ENCODE measurements around the gene THSD4. TPM values are rescaled to one million over a fixed set of nuclear protein-coding genes. Genes with fewer than 3 reads are reported as not detected.
"Not testable (repeated sequence)": the region's sequence is repeated elsewhere in the genome, so short reads cannot be mapped to it uniquely, and the experiment has no call there.

The THSD4 gene
- total RNA-seq, 1 donor from 2014 or later, result 2.5 TPM

DNA sequence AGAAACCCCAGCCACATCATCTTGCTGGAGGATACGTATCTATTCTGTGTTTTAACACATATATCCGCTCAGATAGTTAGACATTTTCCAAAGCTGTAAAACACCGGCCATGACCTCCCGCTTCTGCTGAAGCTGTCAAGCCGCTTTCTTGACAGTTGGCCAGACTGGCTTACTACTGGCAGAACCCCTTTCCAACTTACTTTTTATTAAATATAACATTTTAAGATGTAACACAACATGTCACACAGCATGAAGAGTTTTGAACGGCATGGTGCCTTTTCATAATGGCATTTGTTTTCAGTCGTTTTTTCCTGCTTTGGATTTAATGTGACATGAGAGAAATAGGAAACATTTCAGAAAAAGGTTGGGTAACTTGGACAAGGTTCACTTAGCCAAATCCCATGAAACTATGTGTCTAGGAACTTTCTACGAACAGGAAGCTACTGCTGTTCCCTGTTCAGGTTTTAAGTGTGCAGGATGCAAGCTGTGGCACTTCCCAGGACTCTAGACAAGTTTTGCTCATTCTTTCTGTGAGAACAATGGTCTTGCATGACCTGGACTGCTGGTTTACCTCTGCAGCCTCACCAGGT, 281.4 kb downstream of the THSD4 start:
- Histone ChIP-seq H3K4me2 (ENCODE audit: low read length) (no peak overlapping the region), H3K4me1 (ENCODE audit: insufficient read depth, low read length) (no peaks in the 10 kb centered on the region), H3K4me3 (ENCODE audit: insufficient read depth, low read depth, low read length) (no peak overlapping the region), H3K79me2 (ENCODE audit: insufficient read depth, low read length) (no peaks in the 10 kb centered on the region), H4K20me1 (ENCODE audit: insufficient read depth, low read length) (no peaks in the 10 kb centered on the region), H2AFZ (ENCODE audit: low read depth, low read length) (no peak overlapping the region), H3K27ac (ENCODE audit: low read depth, low read length) (no peak overlapping the region), H3K9ac (ENCODE audit: low read length) (no peak overlapping the region), H3K36me3 (ENCODE audit: insufficient read depth, low read length) (no peaks in the 10 kb centered on the region), H3K27me3 (ENCODE audit: insufficient read depth, low read length) (no peaks in the 10 kb centered on the region), H3K9me3 (ENCODE audit: insufficient read depth, low read depth, low read length) (peaks cover 5% of the 10 kb centered on the region)
- FAIRE-seq (no peak), DNase-seq (ENCODE audit: low read depth) (no peak)
- Mint-ChIP-seq H3K9me3 (ENCODE audit: unreplicated experiment) (peaks cover 3% of the 10 kb centered on the region), H3K4me1 (ENCODE audit: low read depth, unreplicated experiment) (no peaks in the 10 kb centered on the region), H3K27ac (ENCODE audit: unreplicated experiment) (no peak overlapping the region), H3K4me3 (ENCODE audit: unreplicated experiment) (no peak overlapping the region), H3K36me3 (ENCODE audit: low read depth, unreplicated experiment) (no peaks in the 10 kb centered on the region), H3K27me3 (ENCODE audit: low read depth, unreplicated experiment) (peaks cover 18% of the 10 kb centered on the region)
- no peak for TF ChIP-seq EZH2 (IDR thresholded peaks at IDR 0.05; ENCODE audit: insufficient read depth, low read length)
- TF ChIP-seq CTCF (IDR thresholded peaks at IDR 0.05; ENCODE audit: insufficient read depth, low read depth, low read length), result no peak

DNA sequence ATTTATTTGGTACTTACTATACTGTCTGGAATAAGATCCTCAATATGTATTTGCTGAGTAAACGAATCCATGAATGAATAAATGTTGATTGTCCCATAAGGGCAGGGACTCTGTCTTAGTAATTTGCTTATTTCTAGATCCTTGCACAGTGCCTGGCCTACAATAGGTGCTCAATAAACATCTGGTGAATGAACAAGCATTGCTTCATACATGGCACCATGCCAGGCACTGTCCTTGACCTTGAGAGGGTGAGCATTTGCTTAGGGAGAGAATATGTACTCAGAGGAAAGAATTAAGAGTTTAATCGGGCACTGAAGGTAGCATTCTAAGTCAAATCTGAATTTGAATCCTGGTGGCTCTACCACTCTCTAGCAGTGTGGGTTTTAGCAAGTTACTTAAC, 282.1 kb downstream of the THSD4 start:
- no peak for TF ChIP-seq EZH2 (IDR thresholded peaks at IDR 0.05; ENCODE audit: insufficient read depth, low read length)
- no peak for TF ChIP-seq CTCF (IDR thresholded peaks at IDR 0.05; ENCODE audit: insufficient read depth, low read depth, low read length)
- H3K36me3 Mint-ChIP-seq (ENCODE audit: low read depth, unreplicated experiment), result no peaks in the 10 kb centered on the region
- H3K4me1 ChIP-seq (ENCODE audit: insufficient read depth, low read length), result no peaks in the 10 kb centered on the region
- peaks cover 5% of the 10 kb centered on the region for H3K9me3 ChIP-seq (ENCODE audit: insufficient read depth, low read depth, low read length)
- no peak overlapping the region for H3K4me2 ChIP-seq (ENCODE audit: low read length)
- no peak overlapping the region for H3K4me3 Mint-ChIP-seq (ENCODE audit: unreplicated experiment)
- no peaks in the 10 kb centered on the region for H3K79me2 ChIP-seq (ENCODE audit: insufficient read depth, low read length)
- no peak overlapping the region for H2AFZ ChIP-seq (ENCODE audit: low read depth, low read length)
- no peak for FAIRE-seq
- H3K9ac ChIP-seq (ENCODE audit: low read length), result no peak overlapping the region
- H3K27me3 ChIP-seq (ENCODE audit: insufficient read depth, low read length), result no peaks in the 10 kb centered on the region
- no peaks in the 10 kb centered on the region for H3K36me3 ChIP-seq (ENCODE audit: insufficient read depth, low read length)
- H3K27ac ChIP-seq (ENCODE audit: low read depth, low read length), result no peak overlapping the region
- peaks cover 3% of the 10 kb centered on the region for H3K9me3 Mint-ChIP-seq (ENCODE audit: unreplicated experiment)
- no peak overlapping the region for H3K27ac Mint-ChIP-seq (ENCODE audit: unreplicated experiment)
- H3K4me3 ChIP-seq (ENCODE audit: insufficient read depth, low read depth, low read length), result no peak overlapping the region
- no peaks in the 10 kb centered on the region for H3K4me1 Mint-ChIP-seq (ENCODE audit: low read depth, unreplicated experiment)
- peaks cover 17% of the 10 kb centered on the region for H3K27me3 Mint-ChIP-seq (ENCODE audit: low read depth, unreplicated experiment)
- no peaks in the 10 kb centered on the region for H4K20me1 ChIP-seq (ENCODE audit: insufficient read depth, low read length)
- DNase-seq (ENCODE audit: low read depth), result peak; percentile 5

DNA sequence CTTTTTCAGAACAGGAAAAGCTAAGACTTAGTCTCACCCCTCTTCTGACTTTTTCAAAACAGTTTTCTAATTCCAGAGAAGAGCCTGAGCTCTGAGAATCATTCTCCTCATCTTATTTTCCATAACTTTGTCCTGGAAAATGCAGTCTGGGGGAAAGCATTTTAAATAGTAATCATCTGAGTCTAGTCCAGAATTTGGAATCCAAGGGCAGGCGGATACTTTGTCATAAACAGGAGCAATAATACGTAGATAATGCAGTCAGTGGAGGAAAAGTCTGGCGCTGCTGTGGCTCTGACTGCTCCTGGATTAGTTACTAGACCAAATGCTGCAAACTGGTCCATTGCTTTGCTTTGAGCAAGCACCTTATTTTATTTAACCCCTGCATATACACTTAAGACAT, 285.0 kb downstream of the THSD4 start:
- H3K79me2 ChIP-seq (ENCODE audit: insufficient read depth, low read length), result no peaks in the 10 kb centered on the region
- H3K4me3 Mint-ChIP-seq (ENCODE audit: unreplicated experiment), result no peak overlapping the region
- H3K36me3 Mint-ChIP-seq (ENCODE audit: low read depth, unreplicated experiment), result no peaks in the 10 kb centered on the region
- H3K4me3 ChIP-seq (ENCODE audit: insufficient read depth, low read depth, low read length), result no peak overlapping the region
- no peak for DNase-seq (ENCODE audit: low read depth)
- H2AFZ ChIP-seq (ENCODE audit: low read depth, low read length), result no peak overlapping the region
- H3K9me3 ChIP-seq (ENCODE audit: insufficient read depth, low read depth, low read length), result peaks cover 5% of the 10 kb centered on the region
- no peak for FAIRE-seq
- TF ChIP-seq CTCF (IDR thresholded peaks at IDR 0.05; ENCODE audit: insufficient read depth, low read depth, low read length) (no peak), EZH2 (IDR thresholded peaks at IDR 0.05; ENCODE audit: insufficient read depth, low read length) (no peak)
- H3K4me2 ChIP-seq (ENCODE audit: low read length), result no peak overlapping the region
- H3K27me3 Mint-ChIP-seq (ENCODE audit: low read depth, unreplicated experiment), result peaks cover 11% of the 10 kb centered on the region
- H3K9me3 Mint-ChIP-seq (ENCODE audit: unreplicated experiment), result peaks cover 3% of the 10 kb centered on the region
- H3K27ac ChIP-seq (ENCODE audit: low read depth, low read length), result no peak overlapping the region
- H3K9ac ChIP-seq (ENCODE audit: low read length), result no peak overlapping the region
- H3K36me3 ChIP-seq (ENCODE audit: insufficient read depth, low read length), result no peaks in the 10 kb centered on the region
- no peak overlapping the region for H3K27ac Mint-ChIP-seq (ENCODE audit: unreplicated experiment)
- no peaks in the 10 kb centered on the region for H4K20me1 ChIP-seq (ENCODE audit: insufficient read depth, low read length)
- H3K4me1 Mint-ChIP-seq (ENCODE audit: low read depth, unreplicated experiment), result no peaks in the 10 kb centered on the region
- H3K4me1 ChIP-seq (ENCODE audit: insufficient read depth, low read length), result no peaks in the 10 kb centered on the region
- H3K27me3 ChIP-seq (ENCODE audit: insufficient read depth, low read length), result no peaks in the 10 kb centered on the region

DNA sequence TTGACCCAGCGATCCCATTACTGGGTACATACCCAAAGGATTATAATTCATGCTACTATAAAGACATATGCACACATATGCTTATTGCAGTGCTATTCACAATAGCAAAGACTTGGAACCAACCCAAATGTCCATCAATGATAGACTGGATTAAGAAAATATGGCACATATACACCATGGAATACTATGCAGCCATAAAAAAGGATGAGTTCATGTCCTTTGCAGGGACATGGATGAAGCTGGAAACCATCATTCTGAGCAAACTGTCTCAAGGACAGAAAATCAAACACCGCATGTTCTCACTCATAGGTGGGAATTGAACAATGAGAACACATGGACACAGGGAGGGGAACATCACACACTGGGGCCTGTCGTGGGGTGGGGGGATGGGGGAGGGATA, 286.5 kb downstream of the THSD4 start:
- H3K27me3 ChIP-seq (ENCODE audit: insufficient read depth, low read length); H3K4me3 ChIP-seq (ENCODE audit: insufficient read depth, low read depth, low read length); H3K9ac ChIP-seq (ENCODE audit: low read length); FAIRE-seq; H3K79me2 ChIP-seq (ENCODE audit: insufficient read depth, low read length); H3K36me3 Mint-ChIP-seq (ENCODE audit: low read depth, unreplicated experiment); H3K9me3 Mint-ChIP-seq (ENCODE audit: unreplicated experiment); H2AFZ ChIP-seq (ENCODE audit: low read depth, low read length); H3K27ac Mint-ChIP-seq (ENCODE audit: unreplicated experiment); H3K9me3 ChIP-seq (ENCODE audit: insufficient read depth, low read depth, low read length); DNase-seq (ENCODE audit: low read depth); H3K4me1 ChIP-seq (ENCODE audit: insufficient read depth, low read length); H4K20me1 ChIP-seq (ENCODE audit: insufficient read depth, low read length); H3K4me2 ChIP-seq (ENCODE audit: low read length); H3K27ac ChIP-seq (ENCODE audit: low read depth, low read length); H3K4me1 Mint-ChIP-seq (ENCODE audit: low read depth, unreplicated experiment); H3K4me3 Mint-ChIP-seq (ENCODE audit: unreplicated experiment); H3K36me3 ChIP-seq (ENCODE audit: insufficient read depth, low read length): not testable (repeated sequence)
- H3K27me3 Mint-ChIP-seq (ENCODE audit: low read depth, unreplicated experiment), result peaks cover 11% of the 10 kb centered on the region
